Erythroblast (primary cell): Measurements from ENCODE around the gene CFAP221.

Source experiments
- DNase-seq, 2 experiments: peaks; one replicate each; lab custom pipeline; 2025; lab: John Stamatoyannopoulos, UW
- GATA1 ChIP-seq: IDR thresholded peaks from 2 replicates; pipeline ENCODE4 v1.6.1; 2011; ENCODE audit warnings: low read depth, mild to moderate bottlenecking, control low read depth, low read length, moderate library complexity
- POLR2A ChIP-seq: IDR thresholded peaks from 2 replicates; pipeline ENCODE4 v1.6.1; 2011; ENCODE audit warnings: mild to moderate bottlenecking, low read length

CFAP221 gene

GRCh38 chr2:119650846-119651370, 106.7 kb downstream of the CFAP221 start:
- DNase-seq: no peak
- TF ChIP-seq GATA1 (no peak), POLR2A (no peak)

DNA sequence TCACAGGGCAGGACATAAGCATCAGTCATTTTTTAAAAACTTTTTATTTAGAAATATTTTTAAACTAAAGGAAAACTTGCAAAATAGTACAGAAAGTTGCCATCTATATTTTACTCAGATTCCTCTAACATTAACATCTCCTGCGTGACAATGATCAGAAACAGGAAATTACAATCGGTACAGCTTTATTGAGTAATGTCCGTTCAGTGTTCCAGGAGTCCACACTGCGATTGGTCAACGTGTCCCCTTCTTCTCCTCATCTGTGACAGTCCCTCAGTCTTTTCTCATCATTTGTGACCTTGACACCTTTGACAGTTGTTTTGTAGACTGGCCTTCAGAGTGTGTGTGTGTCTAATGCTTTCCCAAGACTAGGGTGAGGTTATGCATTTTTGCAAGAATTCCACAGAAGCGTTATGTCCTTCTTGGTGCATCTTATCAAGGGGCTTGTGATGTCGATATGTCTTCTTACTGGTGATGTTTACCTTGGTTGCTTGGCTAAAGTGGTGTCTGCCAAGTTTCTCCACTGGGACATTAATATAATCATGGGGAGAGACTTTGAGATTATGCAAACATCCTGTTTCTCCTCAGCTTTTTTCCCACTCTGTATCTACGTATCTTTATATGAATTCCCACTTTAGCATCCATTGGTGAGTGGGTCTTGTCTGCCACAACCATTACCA, 113.4 kb downstream of the CFAP221 start:
- no peak for DNase-seq
- TF ChIP-seq GATA1 (no peak), POLR2A (no peak)

DNA sequence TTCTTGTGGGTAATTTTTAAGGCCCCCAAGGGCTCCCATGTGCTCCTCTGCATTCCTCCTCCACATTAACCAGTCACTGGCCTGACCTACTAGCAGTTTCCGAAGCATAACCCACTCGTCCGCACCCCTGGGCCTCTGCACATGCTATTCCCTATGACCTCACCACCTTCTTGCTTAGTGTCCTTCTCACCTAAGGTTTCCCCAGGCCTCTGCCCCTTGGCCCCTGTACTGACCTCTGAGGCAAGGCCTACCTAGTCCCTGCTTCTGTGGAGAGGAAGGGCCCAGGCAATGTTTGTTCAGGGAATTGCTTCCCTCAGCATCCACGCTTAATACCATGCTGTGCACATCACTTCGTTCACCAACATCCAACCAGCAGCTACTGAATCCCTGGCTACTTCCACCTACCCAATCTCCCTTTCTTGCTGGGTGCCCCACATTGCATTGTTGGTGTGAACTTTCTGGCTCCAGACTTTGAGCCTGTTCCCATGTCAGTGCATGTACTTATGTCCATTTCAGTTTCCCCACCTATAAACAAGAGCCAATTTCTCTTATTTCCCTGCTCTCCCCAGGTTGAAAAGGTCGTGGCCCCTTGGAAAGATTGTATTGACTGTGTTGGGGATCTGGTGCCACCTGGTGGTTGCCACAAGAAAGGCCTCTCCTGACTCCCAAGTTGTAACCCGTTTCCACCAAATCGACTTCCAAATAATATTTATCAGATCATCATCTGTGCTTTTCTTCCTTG, 115.5 kb downstream of the CFAP221 start:
- DNase-seq: peak; percentile 21 to 60
- no peak for TF ChIP-seq POLR2A
- TF ChIP-seq GATA1: no peak

GRCh38 chr2:119660343-119660658, 116.1 kb downstream of the CFAP221 start:
- no peak for DNase-seq
- TF ChIP-seq GATA1 (no peak), POLR2A (no peak)

DNA sequence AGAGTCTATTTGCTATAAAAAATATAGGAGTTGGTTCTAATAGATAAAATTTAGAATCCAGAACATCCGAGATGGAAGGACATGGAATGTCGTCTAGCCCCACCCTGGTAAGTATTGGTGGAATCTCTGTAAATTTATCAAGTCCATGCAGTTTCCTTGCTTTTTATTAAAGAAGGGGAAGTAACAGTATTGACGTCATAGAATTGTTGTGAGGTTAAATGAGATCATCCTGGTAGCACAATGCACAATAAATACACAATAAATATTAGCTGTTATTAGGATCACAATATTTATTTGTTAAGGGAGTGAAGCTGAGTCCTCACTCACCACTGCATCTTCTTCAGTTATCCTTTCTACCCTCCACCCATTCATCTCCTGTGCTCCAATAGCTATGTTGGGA, 118.0 kb downstream of the CFAP221 start:
- TF ChIP-seq GATA1: no peak
- no peak for TF ChIP-seq POLR2A
- no peak for DNase-seq

DNA sequence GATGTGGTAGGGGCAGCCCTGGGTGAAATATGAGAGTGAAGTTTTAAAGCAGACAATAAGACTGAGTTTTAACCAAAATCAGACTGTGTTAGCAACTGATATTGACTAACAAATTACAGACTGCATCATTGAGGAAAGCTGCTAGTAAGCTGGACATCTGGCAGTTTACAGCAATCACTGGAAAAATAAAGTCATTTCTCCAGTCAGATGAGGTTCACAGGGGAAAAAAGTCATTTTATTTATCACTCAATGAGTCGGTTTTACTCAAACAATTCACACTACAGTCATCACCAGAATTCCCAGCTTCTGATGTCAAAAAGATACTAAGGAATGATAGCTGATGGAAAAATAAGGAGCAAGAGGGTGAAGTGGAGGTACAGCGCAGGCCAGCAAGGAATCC, 124.3 kb downstream of the CFAP221 start:
- TF ChIP-seq GATA1 (no peak), POLR2A (no peak)
- no peak for DNase-seq

- no peak for TF ChIP-seq POLR2A
- no peak for TF ChIP-seq GATA1
- DNase-seq: no peak
Observed at GRCh38 chr2:119671016-119671415, 126.8 kb downstream of the CFAP221 start.

DNA sequence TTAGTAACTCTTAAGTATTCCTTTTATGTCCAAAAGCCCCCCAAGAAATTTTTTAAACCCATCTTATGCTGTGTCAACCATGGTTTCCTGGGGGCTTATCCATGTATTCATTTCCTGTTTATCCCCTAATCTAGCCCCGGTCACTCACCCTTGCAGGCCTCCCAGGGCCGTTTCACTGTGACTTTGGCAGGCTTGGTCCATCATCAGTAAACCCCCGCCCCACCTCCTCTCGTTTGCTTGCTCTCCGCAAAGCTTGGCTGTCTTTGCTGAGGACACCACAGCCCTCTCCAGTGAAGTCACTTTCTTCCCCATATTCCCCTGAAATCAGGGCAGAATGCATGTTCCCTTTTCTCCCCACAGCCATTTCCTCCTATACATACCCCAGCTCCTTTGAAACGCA, 127.5 kb downstream of the CFAP221 start:
- TF ChIP-seq POLR2A: no peak
- TF ChIP-seq GATA1: no peak
- DNase-seq: no peak

GRCh38 chr2:119672161-119672862, 128.1 kb downstream of the CFAP221 start:
- TF ChIP-seq POLR2A: no peak
- no peak for TF ChIP-seq GATA1
- DNase-seq: no peak

DNA sequence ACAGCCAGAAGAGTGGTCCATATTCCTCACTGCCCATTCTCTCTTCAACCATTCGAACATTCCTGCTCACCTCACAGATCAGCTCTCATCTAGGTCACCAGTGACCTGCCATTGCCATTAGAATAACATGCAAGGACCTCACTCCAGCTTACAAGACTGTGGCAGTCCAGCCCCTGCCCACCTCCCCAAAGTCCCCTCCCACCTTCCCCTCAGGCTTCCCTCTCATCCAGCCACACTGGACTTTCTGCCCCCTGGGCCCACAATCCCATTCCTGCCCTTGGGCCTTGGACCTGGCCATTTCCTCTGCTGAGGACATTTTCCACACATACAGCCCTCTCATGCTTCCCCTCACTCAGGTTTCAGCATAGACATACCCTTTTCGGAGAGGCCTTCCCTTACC, 129.5 kb downstream of the CFAP221 start:
- TF ChIP-seq POLR2A (no peak), GATA1 (no peak)
- DNase-seq: no peak

DNA sequence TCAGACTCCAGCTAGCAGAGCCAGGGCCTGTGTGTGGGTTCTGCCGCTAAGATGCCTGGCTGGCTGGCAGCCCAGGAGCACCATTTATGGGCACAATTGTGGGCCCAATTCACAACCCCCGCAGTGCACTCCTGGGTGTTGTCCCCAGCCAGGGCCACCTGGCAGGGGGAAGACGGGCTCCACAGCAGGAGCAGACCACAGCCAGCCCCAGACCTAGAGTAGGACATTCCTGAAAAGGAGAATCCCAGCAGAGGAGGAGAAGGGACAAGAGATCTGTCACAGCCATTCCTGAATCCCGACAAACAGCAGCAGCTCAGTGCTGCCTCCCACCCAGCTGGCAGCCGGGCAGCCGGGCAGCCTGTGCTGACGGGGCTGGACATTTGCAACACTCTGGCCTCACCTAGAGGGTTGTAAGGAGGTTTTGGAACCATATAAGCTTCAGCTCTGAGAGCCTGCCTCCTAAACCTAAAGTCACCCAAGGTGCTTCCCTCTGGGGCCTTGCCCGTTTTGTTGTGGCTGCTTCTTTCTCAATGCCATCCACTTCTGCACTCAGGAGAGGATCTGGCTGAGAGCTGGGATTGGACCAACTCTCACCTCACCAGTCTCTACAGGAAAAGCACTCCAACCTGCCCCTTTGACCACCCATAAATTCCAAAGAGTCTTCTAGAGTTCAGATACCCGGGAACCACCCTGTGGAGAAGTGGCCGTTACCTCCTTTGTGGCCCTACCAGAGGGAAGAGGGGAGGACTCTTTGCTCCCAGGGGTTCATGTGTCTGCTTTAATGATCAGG, 130.7 kb downstream of the CFAP221 start:
- TF ChIP-seq GATA1: no peak
- no peak for TF ChIP-seq POLR2A
- DNase-seq: no peak

DNA sequence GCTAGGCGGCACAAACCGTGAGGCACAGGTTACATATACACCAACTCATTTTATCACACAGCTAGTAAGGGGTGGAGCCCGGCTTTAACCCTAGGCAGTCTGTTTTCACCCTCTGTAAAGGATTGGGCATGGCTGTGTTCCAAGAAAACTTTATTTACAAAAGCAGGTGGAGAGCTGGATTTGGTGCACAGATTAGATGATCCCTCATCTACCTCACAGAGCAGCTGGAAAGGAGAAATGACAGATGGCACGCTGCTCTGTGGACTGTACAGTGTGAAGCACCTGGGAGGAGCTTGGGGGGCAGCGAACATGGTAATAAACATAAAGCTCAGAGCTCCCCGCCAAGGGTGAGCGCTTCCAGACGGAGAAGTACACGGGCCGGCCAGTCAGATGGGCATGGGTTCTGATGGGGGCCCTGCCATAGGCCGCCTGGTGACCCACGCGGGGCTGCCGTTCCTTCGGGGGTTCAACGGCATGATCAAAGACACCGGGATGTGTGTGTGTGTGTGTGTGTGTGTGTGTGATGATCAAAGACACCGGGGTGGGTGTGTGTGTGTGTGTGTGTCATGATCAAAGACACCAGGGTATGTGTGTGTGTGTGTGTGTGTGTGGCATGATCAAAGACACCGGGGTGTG, 133.9 kb downstream of the CFAP221 start:
- TF ChIP-seq POLR2A (no peak), GATA1 (no peak)
- no peak for DNase-seq

DNA sequence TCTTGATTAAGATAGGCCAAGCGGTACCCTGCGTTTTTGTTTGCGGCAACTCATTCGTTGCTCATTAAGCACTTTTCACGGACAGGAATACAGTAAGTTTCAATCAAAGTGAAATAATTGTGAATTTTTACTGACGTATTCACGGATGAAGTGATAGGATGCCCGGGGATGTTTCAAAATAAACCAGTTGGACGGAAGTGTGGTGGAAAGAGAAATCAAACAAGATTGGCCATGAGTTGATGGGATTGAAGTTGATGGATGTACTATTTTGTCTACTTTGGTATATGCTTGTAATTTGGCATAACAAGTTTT, 135.2 kb downstream of the CFAP221 start:
- DNase-seq: no peak
- TF ChIP-seq POLR2A (no peak), GATA1 (no peak)

- TF ChIP-seq POLR2A (no peak), GATA1 (no peak)
- no peak for DNase-seq
Observed at GRCh38 chr2:119679846-119680245, 135.6 kb downstream of the CFAP221 start.
